Spinal cord (tissue), 10 donors: ENCODE data around the gene KMT5B. TPM values are rescaled to one million over a fixed set of nuclear protein-coding genes. Genes with fewer than 3 reads are reported as not detected.
A peak's percentile ranks its signal among the peaks of the same experiment; 100 is the strongest.

Source experiments
- DNase-seq, 6 donors: peaks; one replicate each; pipeline versions ENCODE4 v3.0.0 to v3.0.0-alpha.2; 2013 to 2015; ENCODE audit warnings: low spot score in 6 of 6, low read depth in 4 of 6
- H3K27ac ChIP-seq: one replicate; pipeline ENCODE4 v1.5.1; 2013; ENCODE audit warnings: low read depth, low read length, control low read depth
- H3K27me3 ChIP-seq: one replicate; pipeline ENCODE4 v1.6.1; 2013; ENCODE audit warnings: low read length; ENCODE audit not compliant: control insufficient read depth, insufficient read depth
- H3K36me3 ChIP-seq: one replicate; pipeline ENCODE4 v1.6.1; 2013; ENCODE audit warnings: low read length; ENCODE audit not compliant: control insufficient read depth, insufficient read depth
- H3K4me1 ChIP-seq: one replicate; pipeline ENCODE4 v1.6.1; 2013; ENCODE audit warnings: low read length; ENCODE audit not compliant: control insufficient read depth, insufficient read depth
- H3K4me3 ChIP-seq: one replicate; pipeline ENCODE4 v1.5.1; 2013; ENCODE audit warnings: low read depth, low read length, control low read depth
- H3K9me3 ChIP-seq: one replicate; pipeline ENCODE4 v1.6.1; 2013; ENCODE audit warnings: low read length; ENCODE audit not compliant: control insufficient read depth, insufficient read depth
- WGBS: methylation state at CpG from one replicate; pipeline ENCODE4 v1.1.5; 2013; ENCODE audit warnings: missing lambda C conversion rate; ENCODE audit not compliant: insufficient coverage; 5-methylcytosine and 5-hydroxymethylcytosine counted together
- polyA plus RNA-seq, 2 donors: library from polyadenylated mRNA; unstranded; fragments of 120-200 nt; gene quantifications; one replicate each; pipeline ENCODE4 v1.2.1, GENCODE V29; 2013; ENCODE audit not compliant: insufficient read length in 2 of 2
- total RNA-seq, 2 donors: library from RNA; depleted of rRNA in 1 of 2; stranded (reverse); fragments of 120-200 nt in 1 of 2; fragments of >200 nt in 1 of 2; gene quantifications; one replicate each; pipeline versions ENCODE4 v1.2.3 to v1.2.4, GENCODE V29; 2013 to 2014
- donor health status: healthy.

The KMT5B gene
- total and polyA plus RNA-seq, 4 donors: 61.7 to 69.5 (median 65.6) TPM

GRCh38 chr11:68150037-68150436 lies 63.1 kb downstream of the KMT5B start:
- no peaks in the 10 kb centered on the region for H3K36me3 ChIP-seq
- no peak overlapping the region for H3K4me3 ChIP-seq
- WGBS: 58% methylated on average over 4 of the region's 7 CpGs
- no peaks in the 10 kb centered on the region for H3K9me3 ChIP-seq
- peaks cover 25% of the 10 kb centered on the region for H3K4me1 ChIP-seq
- no peak overlapping the region for H3K27ac ChIP-seq
- H3K27me3 ChIP-seq: no peaks in the 10 kb centered on the region
- no peak for DNase-seq

- H3K27me3 ChIP-seq: no peaks in the 10 kb centered on the region
- no peak overlapping the region for H3K4me3 ChIP-seq
- no peak overlapping the region for H3K27ac ChIP-seq
- no peak for DNase-seq
- H3K9me3 ChIP-seq: no peaks in the 10 kb centered on the region
- peaks cover 25% of the 10 kb centered on the region for H3K4me1 ChIP-seq
- WGBS: 88% methylated on average over 5 of the region's 6 CpGs
- no peaks in the 10 kb centered on the region for H3K36me3 ChIP-seq
Measured at GRCh38 chr11:68149417-68149816, 63.7 kb downstream of the KMT5B start.

- H3K9me3 ChIP-seq: no peaks in the 10 kb centered on the region
- H3K4me1 ChIP-seq: peaks cover 25% of the 10 kb centered on the region
- DNase-seq: no peak
- WGBS: 91% methylated on average over 3 of the region's 7 CpGs
- H3K4me3 ChIP-seq: no peak overlapping the region
- H3K27me3 ChIP-seq: no peaks in the 10 kb centered on the region
- no peak overlapping the region for H3K27ac ChIP-seq
- H3K36me3 ChIP-seq: no peaks in the 10 kb centered on the region
Measured at GRCh38 chr11:68148879-68149278, 64.2 kb downstream of the KMT5B start.

GRCh38 chr11:68148071-68148805 lies 64.9 kb downstream of the KMT5B start:
- no peak overlapping the region for H3K4me3 ChIP-seq
- WGBS: 87% methylated on average over 16 of the region's 18 CpGs
- no peaks in the 10 kb centered on the region for H3K36me3 ChIP-seq
- H3K27ac ChIP-seq: no peak overlapping the region
- no peaks in the 10 kb centered on the region for H3K9me3 ChIP-seq
- peaks cover 25% of the 10 kb centered on the region for H3K4me1 ChIP-seq
- DNase-seq: no peak
- no peaks in the 10 kb centered on the region for H3K27me3 ChIP-seq

- peak in 2 of 6 donors; percentile 59 to 60 for DNase-seq
- Histone ChIP-seq H3K9me3 (no peaks in the 10 kb centered on the region), H3K4me3 (no peak overlapping the region), H3K36me3 (no peaks in the 10 kb centered on the region), H3K27me3 (no peaks in the 10 kb centered on the region), H3K27ac (no peak overlapping the region), H3K4me1 (peaks cover 37% of the 10 kb centered on the region)
- WGBS: 40% methylated on average over 9 of the region's 13 CpGs
Measured at GRCh38 chr11:68146704-68147474, 66.2 kb downstream of the KMT5B start.

DNA sequence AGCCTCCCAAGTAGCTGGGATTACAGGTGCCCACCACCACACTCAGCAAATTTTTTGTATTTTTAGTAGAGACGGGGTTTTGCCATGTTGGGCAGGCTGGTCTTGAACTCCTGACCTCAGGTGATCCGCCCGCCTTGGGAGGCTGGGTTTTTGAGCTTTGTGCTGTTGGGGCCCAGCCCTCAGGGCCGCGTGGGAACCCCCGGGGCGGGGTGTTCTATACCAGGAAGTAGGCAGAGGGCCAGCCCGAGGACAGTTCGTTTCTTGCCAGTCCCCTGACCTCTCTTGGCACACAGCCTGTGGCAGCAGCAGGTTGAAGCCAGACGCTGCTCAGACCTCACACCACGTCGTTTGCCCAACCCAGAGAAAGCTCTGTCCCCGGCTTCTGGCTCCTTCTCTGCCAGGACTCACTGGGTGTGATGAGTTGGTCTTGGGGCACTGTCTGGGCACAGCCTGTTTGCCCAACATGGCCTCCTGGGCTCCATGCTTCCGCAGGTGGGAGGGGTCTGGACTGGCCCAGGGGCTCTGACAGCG lies 67.0 kb downstream of the KMT5B start:
- peaks cover 45% of the 10 kb centered on the region for H3K4me1 ChIP-seq
- H3K36me3 ChIP-seq: no peaks in the 10 kb centered on the region
- H3K4me3 ChIP-seq: no peak overlapping the region
- H3K27ac ChIP-seq: no peak overlapping the region
- DNase-seq: peak in 2 of 6 donors; percentile 48 to 52
- H3K27me3 ChIP-seq: no peaks in the 10 kb centered on the region
- no peaks in the 10 kb centered on the region for H3K9me3 ChIP-seq
- 47% methylated on average over 15 of the region's 15 CpGs for WGBS

GRCh38 chr11:68145120-68145866 lies 67.8 kb downstream of the KMT5B start:
- no peaks in the 10 kb centered on the region for H3K9me3 ChIP-seq
- no peak for DNase-seq
- no peak overlapping the region for H3K27ac ChIP-seq
- no peaks in the 10 kb centered on the region for H3K27me3 ChIP-seq
- WGBS: 71% methylated on average over 12 of the region's 14 CpGs
- no peaks in the 10 kb centered on the region for H3K36me3 ChIP-seq
- peaks cover 53% of the 10 kb centered on the region for H3K4me1 ChIP-seq
- H3K4me3 ChIP-seq: no peak overlapping the region

DNA sequence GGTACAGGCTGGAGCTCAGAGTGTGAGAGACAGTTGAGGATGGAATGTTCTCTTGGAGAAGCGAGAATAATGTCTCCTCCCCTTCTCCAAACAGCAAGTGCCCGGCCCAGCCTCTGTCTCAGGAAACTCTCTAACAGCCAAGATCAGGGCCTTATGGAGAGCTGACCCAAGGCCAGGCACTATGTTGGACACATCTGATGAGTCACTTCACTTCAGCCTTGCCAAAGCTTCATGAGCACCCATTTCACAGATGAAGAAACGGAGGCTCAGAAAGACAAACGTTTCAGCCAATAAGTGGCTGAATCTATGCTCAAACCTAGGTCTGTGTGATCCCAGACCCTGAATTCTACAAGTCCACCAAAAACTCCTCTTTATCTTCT lies 69.8 kb downstream of the KMT5B start:
- no peaks in the 10 kb centered on the region for H3K9me3 ChIP-seq
- H3K4me3 ChIP-seq: no peak overlapping the region
- no peaks in the 10 kb centered on the region for H3K36me3 ChIP-seq
- H3K27ac ChIP-seq: no peak overlapping the region
- no peak for DNase-seq
- WGBS: 100% methylated on average over 1 of the region's 4 CpGs
- H3K4me1 ChIP-seq: peaks cover 56% of the 10 kb centered on the region
- H3K27me3 ChIP-seq: no peaks in the 10 kb centered on the region

DNA sequence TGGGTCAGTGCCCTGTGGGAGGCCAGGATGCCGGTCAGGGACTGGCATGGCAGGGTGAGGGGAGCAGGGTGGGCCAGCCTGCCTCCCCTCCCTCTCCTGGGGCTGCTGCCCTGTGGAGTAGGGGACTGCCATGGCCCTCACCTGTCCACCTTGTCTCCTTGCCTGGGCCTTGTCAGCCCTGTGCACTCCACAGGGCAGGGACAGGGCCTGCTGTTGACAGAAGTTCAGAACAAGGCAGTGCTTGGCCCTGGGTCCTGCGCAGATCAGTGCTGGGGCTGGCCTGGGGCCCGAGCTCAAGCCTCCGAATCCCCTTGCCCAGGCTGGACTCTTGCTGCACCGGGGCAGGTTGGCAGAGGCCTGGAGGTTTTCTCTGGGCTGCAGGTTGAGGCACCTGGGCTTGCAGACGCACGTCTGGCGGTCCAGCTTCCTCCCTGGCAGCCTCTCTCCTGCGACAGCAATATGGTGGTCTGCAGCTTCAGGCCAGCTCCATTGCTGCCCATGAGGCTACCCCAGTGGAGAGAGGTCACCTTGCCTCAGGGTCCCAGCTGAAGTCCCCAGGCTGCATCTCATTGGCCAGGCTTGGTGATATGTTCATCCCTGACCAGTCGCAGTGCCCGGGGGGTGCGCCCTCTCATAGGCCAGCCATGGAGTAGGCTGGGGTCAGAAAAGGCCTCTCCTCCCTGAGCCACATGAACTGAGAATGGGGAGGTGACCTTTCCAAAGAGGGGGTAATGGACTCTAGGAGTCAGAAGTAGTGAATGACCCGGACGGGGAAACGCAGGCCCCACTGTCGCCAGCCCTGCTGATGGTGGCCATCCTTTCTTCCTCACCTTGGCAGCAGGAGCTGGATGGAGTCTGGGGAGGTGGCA lies 70.4 kb downstream of the KMT5B start:
- no peaks in the 10 kb centered on the region for H3K9me3 ChIP-seq
- no peak overlapping the region for H3K27ac ChIP-seq
- no peak overlapping the region for H3K4me3 ChIP-seq
- H3K27me3 ChIP-seq: no peaks in the 10 kb centered on the region
- H3K4me1 ChIP-seq: peaks cover 58% of the 10 kb centered on the region
- WGBS: 91% methylated on average over 16 of the region's 16 CpGs
- H3K36me3 ChIP-seq: no peaks in the 10 kb centered on the region
- no peak for DNase-seq
